ACC112 (cell line): ENCODE results near the gene CNBD2.
"Not testable (repeated sequence)": the region's sequence is repeated elsewhere in the genome, so short reads cannot be mapped to it uniquely, and the experiment has no call there.

Experiments used
- H2AFZ ChIP-seq: fragments of 200-600 bp; sonication (generic); one replicate; pipeline ENCODE4 v1.6.0; 2017; ENCODE audit warnings: antibody characterized with exemption, low read length; ENCODE audit not compliant: unreplicated experiment
- H3K27ac ChIP-seq: fragments of 200-600 bp; sonication (generic); 2 replicates; pipeline ENCODE4 v1.5.1; 2014; ENCODE audit warnings: low read depth, mild to moderate bottlenecking, antibody characterized with exemption, low read length, moderate library complexity
- H3K27me3 ChIP-seq: fragments of 200-600 bp; sonication (generic); 2 replicates; pipeline ENCODE4 v1.6.1; 2014; ENCODE audit warnings: mild to moderate bottlenecking, antibody characterized with exemption, low read length, moderate library complexity, mixed read lengths; ENCODE audit not compliant: insufficient read depth
- H3K36me3 ChIP-seq: fragments of 200-600 bp; sonication (generic); 2 replicates; pipeline ENCODE4 v1.6.1; 2016; ENCODE audit warnings: mild to moderate bottlenecking, antibody characterized with exemption, low read length, moderate library complexity, mixed read lengths; ENCODE audit not compliant: insufficient read depth
- H3K4me1 ChIP-seq: fragments of 200-600 bp; sonication (generic); one replicate; pipeline ENCODE4 v1.6.1; 2016; ENCODE audit warnings: low read length, mixed read lengths; ENCODE audit not compliant: insufficient read depth, unreplicated experiment, control insufficient read depth
- H3K4me3 ChIP-seq: fragments of 200-600 bp; sonication (generic); 2 replicates; pipeline ENCODE4 v1.5.1; 2014; ENCODE audit warnings: mild to moderate bottlenecking, low read depth, low read length
- H3K79me2 ChIP-seq: fragments of 200-600 bp; sonication (generic); one replicate; pipeline ENCODE4 v1.6.0; 2016; ENCODE audit warnings: low read length; ENCODE audit not compliant: control insufficient read depth, unreplicated experiment, insufficient read depth

CNBD2 gene

GRCh38 chr20:35967979-35968640, at the start of gene CNBD2:
Gene CNBD2 (plus strand): TSS chr20:35968590. CDS start chr20:35968763, 173 bp downstream.
- H3K36me3 ChIP-seq, result no peaks in the 10 kb centered on the region
- H3K27ac ChIP-seq, result no peak within 1 kb of the TSS
- H3K4me3 ChIP-seq, result no peak within 1 kb of the TSS
- H3K27me3 ChIP-seq, result no peaks in the 10 kb centered on the region
- H3K4me1 ChIP-seq, result peaks cover 5% of the 10 kb centered on the region
- H3K79me2 ChIP-seq, result no peaks in the 10 kb centered on the region
- no peak within 1 kb of the TSS for H2AFZ ChIP-seq

- Histone ChIP-seq H3K79me2 (no peaks in the 10 kb centered on the region), H3K27ac (no peak overlapping the region), H3K4me1 (no peaks in the 10 kb centered on the region), H3K4me3 (no peak overlapping the region), H2AFZ (no peak overlapping the region), H3K36me3 (peaks cover 14% of the 10 kb centered on the region; the same call in 1 of the 2 replicates), H3K27me3 (no peaks in the 10 kb centered on the region)
Observed at GRCh38 chr20:35920523-35920922, 47.9 kb upstream of the CNBD2 start.

GRCh38 chr20:35929301-35929700, 39.1 kb upstream of the CNBD2 start:
- Histone ChIP-seq H3K4me1 (no peaks in the 10 kb centered on the region), H2AFZ (no peak overlapping the region), H3K27ac (no peak overlapping the region), H3K4me3 (no peak overlapping the region), H3K79me2 (no peaks in the 10 kb centered on the region), H3K36me3 (0 out of 2 replicates have a peak, but pooled peaks cover 6% of the 10 kb centered on the region), H3K27me3 (no peaks in the 10 kb centered on the region)

- peaks cover 4% of the 10 kb centered on the region for H3K4me1 ChIP-seq
- 0 out of 2 replicates have a peak, but pooled peaks cover 6% of the 10 kb centered on the region for H3K36me3 ChIP-seq
- H3K4me3 ChIP-seq, result no peak overlapping the region
- no peaks in the 10 kb centered on the region for H3K79me2 ChIP-seq
- no peak overlapping the region for H2AFZ ChIP-seq
- no peak overlapping the region for H3K27ac ChIP-seq
- no peaks in the 10 kb centered on the region for H3K27me3 ChIP-seq
Observed at GRCh38 chr20:35934050-35934449, 34.3 kb upstream of the CNBD2 start.

- Histone ChIP-seq H3K4me1 (peaks cover 10% of the 10 kb centered on the region), H2AFZ (no peak overlapping the region), H3K36me3 (no peaks in the 10 kb centered on the region), H3K27me3 (no peaks in the 10 kb centered on the region), H3K4me3 (no peak overlapping the region), H3K27ac (no peak overlapping the region), H3K79me2 (no peaks in the 10 kb centered on the region)
Observed at GRCh38 chr20:35939264-35939663, 29.1 kb upstream of the CNBD2 start.

- no peaks in the 10 kb centered on the region for H3K27me3 ChIP-seq
- no peak overlapping the region for H3K4me3 ChIP-seq
- H3K79me2 ChIP-seq, result no peaks in the 10 kb centered on the region
- no peak overlapping the region for H2AFZ ChIP-seq
- H3K27ac ChIP-seq, result no peak overlapping the region
- H3K36me3 ChIP-seq, result no peaks in the 10 kb centered on the region
- H3K4me1 ChIP-seq, result peaks cover 10% of the 10 kb centered on the region
Observed at GRCh38 chr20:35941620-35942019, 26.8 kb upstream of the CNBD2 start.

- H3K79me2 ChIP-seq, result no peaks in the 10 kb centered on the region
Observed at GRCh38 chr20:35942243-35942642, 26.1 kb upstream of the CNBD2 start.

GRCh38 chr20:35947489-35947888, 20.9 kb upstream of the CNBD2 start:
- no peak overlapping the region for H3K27ac ChIP-seq
- no peaks in the 10 kb centered on the region for H3K36me3 ChIP-seq
- H2AFZ ChIP-seq, result no peak overlapping the region
- peaks cover 10% of the 10 kb centered on the region for H3K79me2 ChIP-seq
- peaks cover 2% of the 10 kb centered on the region for H3K4me1 ChIP-seq
- H3K27me3 ChIP-seq, result no peaks in the 10 kb centered on the region
- H3K4me3 ChIP-seq, result no peak overlapping the region

More at GRCh38 chr20:35942243-35942642, 26.1 kb upstream of the CNBD2 start:
- no peak overlapping the region for H3K27ac ChIP-seq
- no peaks in the 10 kb centered on the region for H3K27me3 ChIP-seq
- H3K4me3 ChIP-seq, result no peak overlapping the region
- no peak overlapping the region for H2AFZ ChIP-seq
- H3K4me1 ChIP-seq, result peaks cover 10% of the 10 kb centered on the region
- no peaks in the 10 kb centered on the region for H3K36me3 ChIP-seq

GRCh38 chr20:35947907-35948306, 20.5 kb upstream of the CNBD2 start:
- no peak overlapping the region for H3K4me3 ChIP-seq
- no peak overlapping the region for H2AFZ ChIP-seq
- H3K79me2 ChIP-seq, result peaks cover 14% of the 10 kb centered on the region
- peaks cover 4% of the 10 kb centered on the region for H3K4me1 ChIP-seq
- no peaks in the 10 kb centered on the region for H3K27me3 ChIP-seq
- no peaks in the 10 kb centered on the region for H3K36me3 ChIP-seq
- H3K27ac ChIP-seq, result no peak overlapping the region

GRCh38 chr20:35950093-35950492, 18.3 kb upstream of the CNBD2 start:
- Histone ChIP-seq H3K36me3 (no peaks in the 10 kb centered on the region), H3K27ac (no peak overlapping the region), H3K79me2 (peaks cover 22% of the 10 kb centered on the region), H3K27me3 (no peaks in the 10 kb centered on the region), H3K4me1 (peaks cover 4% of the 10 kb centered on the region), H2AFZ (no peak overlapping the region), H3K4me3 (no peak overlapping the region)

GRCh38 chr20:35952080-35952479, 16.3 kb upstream of the CNBD2 start:
- not testable (repeated sequence) for H3K27me3 ChIP-seq, H3K4me1 ChIP-seq, H3K36me3 ChIP-seq, H2AFZ ChIP-seq, H3K27ac ChIP-seq
- Histone ChIP-seq H3K4me3 (peak overlapping the region; percentile 81), H3K79me2 (peaks cover 27% of the 10 kb centered on the region)
